NB4 (cell line): Measurements from ENCODE around the gene NDUFA6.

ENCODE experiments used
- DNase-seq: peaks from one replicate; pipeline ENCODE4 v3.0.0; 2010; ENCODE audit warnings: low read depth
- H3K4me3 ChIP-seq: one replicate; pipeline ENCODE4 v1.5.1; 2011; ENCODE audit warnings: mild to moderate bottlenecking, low read depth, low read length, moderate library complexity
- CTCF ChIP-seq: IDR thresholded peaks from one replicate; pipeline ENCODE4 v1.5.1; 2012; ENCODE audit warnings: low read depth, low read length
- MAX ChIP-seq: IDR thresholded peaks from 2 replicates; pipeline ENCODE4 v1.6.1; 2011; ENCODE audit warnings: low read depth, low read length
- MYC ChIP-seq: IDR thresholded peaks from 2 replicates; pipeline ENCODE4 v1.6.1; 2011; ENCODE audit warnings: low read depth, low read length
- POLR2A ChIP-seq: IDR thresholded peaks from 2 replicates; pipeline ENCODE4 v1.6.1; 2011; ENCODE audit warnings: mild to moderate bottlenecking; ENCODE audit not compliant: insufficient read length; ENCODE audit errors: extremely low read depth

The NDUFA6 gene

GRCh38 chr22:42101199-42101598 lies 10.6 kb upstream of the NDUFA6 start:
- H3K4me3 ChIP-seq, result no peak overlapping the region
- TF ChIP-seq POLR2A (no peak), MYC (no peak), MAX (no peak), CTCF (no peak)
- no peak for DNase-seq

- peak overlapping the region; percentile 64 for H3K4me3 ChIP-seq
- DNase-seq, result no peak
- TF ChIP-seq MYC (no peak), MAX (no peak), CTCF (no peak), POLR2A (no peak)
Observed at GRCh38 chr22:42091455-42091782, 847 bp upstream of the NDUFA6 start.

- H3K4me3 ChIP-seq, result no peak overlapping the region
- no peak for TF ChIP-seq MYC
- TF ChIP-seq MAX, result no peak
- TF ChIP-seq POLR2A, result no peak
- TF ChIP-seq CTCF, result no peak
Observed at GRCh38 chr22:42086051-42086450, 4.5 kb downstream of the NDUFA6 start.

GRCh38 chr22:42084874-42085273 lies 5.7 kb downstream of the NDUFA6 start:
- no peak for TF ChIP-seq MYC
- no peak for TF ChIP-seq CTCF
- no peak for TF ChIP-seq MAX
- no peak for TF ChIP-seq POLR2A
- DNase-seq, result no peak
- H3K4me3 ChIP-seq, result no peak overlapping the region

More at GRCh38 chr22:42086051-42086450, 4.5 kb downstream of the NDUFA6 start:
- DNase-seq, result no peak

- TF ChIP-seq POLR2A (no peak), MAX (no peak), MYC (no peak), CTCF (no peak)
- no peak overlapping the region for H3K4me3 ChIP-seq
- DNase-seq, result no peak
Observed at GRCh38 chr22:42083119-42083518, 7.5 kb downstream of the NDUFA6 start.

GRCh38 chr22:42080287-42080686 lies 10.3 kb downstream of the NDUFA6 start:
- peak overlapping the region; percentile 93 for H3K4me3 ChIP-seq
- no peak for TF ChIP-seq POLR2A
- TF ChIP-seq CTCF, result no peak
- no peak for TF ChIP-seq MYC
- TF ChIP-seq MAX, result no peak
- DNase-seq, result peak; percentile 21
